Measurements from ENCODE around the gene PJVK.

Gene PJVK

GRCh38 chr2:178482437-178482836 is 31.3 kb downstream of the PJVK start:
- no peak for DNase-seq

- DNase-seq, result no peak
Observed at GRCh38 chr2:178484245-178485041, 33.3 kb downstream of the PJVK start.

- no peak for DNase-seq
Observed at GRCh38 chr2:178485356-178485755, 34.2 kb downstream of the PJVK start.

GRCh38 chr2:178491612-178492011 is 40.4 kb downstream of the PJVK start:
- no peak for DNase-seq

- no peak for DNase-seq
Observed at GRCh38 chr2:178496049-178496448, 44.9 kb downstream of the PJVK start.

- DNase-seq, result no peak
Observed at GRCh38 chr2:178498137-178498536, 47.0 kb downstream of the PJVK start.

- no peak for DNase-seq
Observed at GRCh38 chr2:178499640-178500039, 48.5 kb downstream of the PJVK start.

GRCh38 chr2:178502751-178503150 is 51.6 kb downstream of the PJVK start:
- DNase-seq, result no peak

- DNase-seq, result no peak
Observed at GRCh38 chr2:178506101-178506500, 54.9 kb downstream of the PJVK start.

- no peak for DNase-seq
Observed at GRCh38 chr2:178506524-178506923, 55.3 kb downstream of the PJVK start.

GRCh38 chr2:178506949-178507348 is 55.8 kb downstream of the PJVK start:
- no peak for DNase-seq

GRCh38 chr2:178508646-178509045 is 57.5 kb downstream of the PJVK start:
- DNase-seq, result no peak

GRCh38 chr2:178510384-178510783 is 59.2 kb downstream of the PJVK start:
- no peak for DNase-seq

Measured in stimulated activated naive CD4-positive, alpha-beta T cell (primary cell).